HEK293T (cell line): ENCODE measurements around the gene NHP2.

Source experiments
- CTCF ChIA-PET: fragments of 350-600 bp; formaldehyde crosslinking; extraction: SDS; loops from one replicate; lab custom pipeline; 2021; ENCODE audit warnings: antibody characterized with exemption, inconsistent platforms; lab: Yijun Ruan, JAX
- POLR2A ChIA-PET: fragments of 350-600 bp; formaldehyde crosslinking; extraction: SDS; loops from one replicate; lab custom pipeline; 2020; ENCODE audit warnings: antibody characterized with exemption, inconsistent platforms; lab: Yijun Ruan, JAX
- DNase-seq: peaks from one replicate; pipeline ENCODE4 v3.0.0; 2012; ENCODE audit warnings: mixed read lengths; ENCODE audit errors: extremely low spot score
- ARNT ChIP-seq: fragments of 450-650 bp; IDR thresholded peaks from 2 replicates; pipeline ENCODE4 v1.6.1; 2017; ENCODE audit warnings: mild to moderate bottlenecking
- BHLHE40 ChIP-seq: fragments of 450-650 bp; IDR thresholded peaks from 2 replicates; pipeline ENCODE4 v1.6.1; 2016; ENCODE audit warnings: mild to moderate bottlenecking, moderate library complexity, borderline replicate concordance
- CTBP1 ChIP-seq: fragments of 450-650 bp; IDR thresholded peaks from 2 replicates; pipeline ENCODE4 v1.6.1; 2016; ENCODE audit warnings: borderline replicate concordance
- ELF4 ChIP-seq: fragments of 450-650 bp; IDR thresholded peaks from 2 replicates; pipeline ENCODE4 v1.6.1; 2017; ENCODE audit warnings: antibody characterized with exemption
- FOXA1 ChIP-seq: fragments of 450-650 bp; IDR thresholded peaks from 2 replicates; pipeline ENCODE4 v1.6.1; 2016; ENCODE audit warnings: mild to moderate bottlenecking
- FOXK2 ChIP-seq: fragments of 450-650 bp; IDR thresholded peaks from 2 replicates; pipeline ENCODE4 v1.6.1; 2016; ENCODE audit warnings: mild to moderate bottlenecking
- FOXM1 ChIP-seq: fragments of 450-650 bp; IDR thresholded peaks from 2 replicates; pipeline ENCODE4 v1.6.1; 2017; ENCODE audit warnings: mild to moderate bottlenecking, borderline replicate concordance
- HDGF ChIP-seq: fragments of 450-650 bp; IDR thresholded peaks from 2 replicates; pipeline ENCODE4 v1.6.1; 2017; ENCODE audit warnings: antibody characterized with exemption, borderline replicate concordance
- L3MBTL2 ChIP-seq: fragments of 450-650 bp; conservative IDR thresholded peaks from 2 replicates; pipeline ENCODE4 v1.6.1; 2016; ENCODE audit warnings: mild to moderate bottlenecking
- LEF1 ChIP-seq: fragments of 450-650 bp; IDR thresholded peaks from 2 replicates; pipeline ENCODE4 v1.6.1; 2017; ENCODE audit warnings: mild to moderate bottlenecking, borderline replicate concordance
- NFRKB ChIP-seq: fragments of 450-650 bp; IDR thresholded peaks from 2 replicates; pipeline ENCODE4 v1.6.1; 2016; ENCODE audit warnings: mild to moderate bottlenecking, moderate library complexity
- PKNOX1 ChIP-seq: fragments of 450-650 bp; IDR thresholded peaks from 2 replicates; pipeline ENCODE4 v1.6.1; 2016
- SP1 ChIP-seq: fragments of 450-650 bp; IDR thresholded peaks from 2 replicates; pipeline ENCODE4 v1.6.1; 2017
- SUZ12 ChIP-seq: fragments of 450-650 bp; IDR thresholded peaks from 2 replicates; pipeline ENCODE4 v1.6.1; 2016; ENCODE audit warnings: mild to moderate bottlenecking
- TARDBP ChIP-seq: fragments of 450-650 bp; IDR thresholded peaks from 2 replicates; pipeline ENCODE4 v1.6.1; 2016
- ZNF384 ChIP-seq: fragments of 450-650 bp; IDR thresholded peaks from 2 replicates; pipeline ENCODE4 v1.6.1; 2016

The NHP2 gene

GRCh38 chr5:178176791-178177190, 23.1 kb upstream of the NHP2 start:
- DNase-seq = no peak
- CTCF ChIA-PET = no interaction called here
- TF ChIP-seq FOXK2 = no peak
- TF ChIP-seq L3MBTL2 = no peak
- TF ChIP-seq SP1 = no peak
- POLR2A ChIA-PET = interaction anchor here (2.1 kb wide), 1 partner anchor 28 kb away, joined by 7 read pairs; the partner anchor contains the start of gene HNRNPAB

GRCh38 chr5:178174456-178174855, 20.8 kb upstream of the NHP2 start:
- TF ChIP-seq ELF4 (no peak), ZNF384 (no peak), FOXM1 (no peak), ARNT (no peak), HDGF (no peak), SP1 (no peak), NFRKB (no peak)
- POLR2A ChIA-PET = no interaction called here
- CTCF ChIA-PET = interaction anchor here (1.0 kb wide), 1 partner anchor 99 kb away, joined by 4 read pairs; no protein-coding TSS in a partner anchor
- no peak for DNase-seq

GRCh38 chr5:178170455-178170854, 16.8 kb upstream of the NHP2 start:
- CTCF ChIA-PET = no interaction called here
- no peak for TF ChIP-seq L3MBTL2
- no peak for TF ChIP-seq TARDBP
- no peak for TF ChIP-seq FOXM1
- DNase-seq = no peak
- POLR2A ChIA-PET = no interaction called here

GRCh38 chr5:178165581-178165980, 11.9 kb upstream of the NHP2 start:
- TF ChIP-seq TARDBP (no peak), FOXM1 (no peak), L3MBTL2 (no peak), CTBP1 (no peak), LEF1 (no peak), FOXK2 (no peak), ELF4 (no peak), SUZ12 (no peak), ARNT (no peak), BHLHE40 (no peak), NFRKB (no peak)
- ChIA-PET POLR2A (no interaction called here), CTCF (no interaction called here)
- DNase-seq = no peak

GRCh38 chr5:178163772-178164735, 10.4 kb upstream of the NHP2 start:
- CTCF ChIA-PET = interaction anchor here (0.7 kb wide), 1 partner anchor 97 kb away, joined by 3 read pairs; no protein-coding TSS in a partner anchor
- DNase-seq = peak; percentile 94
- POLR2A ChIA-PET = no interaction called here
- TF ChIP-seq PKNOX1 = peak; percentile 76
- no peak for TF ChIP-seq ELF4
- peak; percentile 77 for TF ChIP-seq L3MBTL2

GRCh38 chr5:178162481-178162880, 8.8 kb upstream of the NHP2 start:
- ChIA-PET CTCF (interaction anchor here (0.6 to 1.9 kb wide), 4 partner anchors 17 to 87 kb away, joined by 3 to 16 read pairs (median 4); no protein-coding TSS in a partner anchor), POLR2A (interaction anchor here (1.4 kb wide), 1 partner anchor 47 kb away, joined by 6 read pairs; no protein-coding TSS in a partner anchor)
- DNase-seq = no peak
- TF ChIP-seq NFRKB (no peak), ZNF384 (no peak), LEF1 (no peak), SP1 (no peak), ARNT (no peak), HDGF (no peak), FOXA1 (no peak), SUZ12 (no peak), ELF4 (no peak), CTBP1 (no peak), L3MBTL2 (no peak), PKNOX1 (no peak)

GRCh38 chr5:178160176-178160575, 6.5 kb upstream of the NHP2 start:
- DNase-seq = no peak
- TF ChIP-seq FOXA1 (no peak), PKNOX1 (no peak), L3MBTL2 (no peak), CTBP1 (no peak), BHLHE40 (no peak), FOXK2 (no peak), HDGF (no peak), FOXM1 (no peak), SUZ12 (no peak)
- ChIA-PET POLR2A (no interaction called here), CTCF (no interaction called here)
